SK-N-MC (cell line): ENCODE measurements around the gene FCHSD1.
A peak's percentile ranks its signal among the peaks of the same experiment; 100 is the strongest.

Source experiments
- DNase-seq: peaks from one replicate; pipeline ENCODE4 v3.0.0-alpha.2; 2011; ENCODE audit warnings: low read depth, low spot score
- H3K27ac ChIP-seq: fragments of 200-600 bp; sonication (generic); 2 replicates; pipeline ENCODE4 v1.5.1; 2016; ENCODE audit warnings: mixed run types
- H3K36me3 ChIP-seq: fragments of 200-600 bp; sonication (generic); 2 replicates; pipeline ENCODE4 v1.6.1; 2017; ENCODE audit warnings: antibody characterized with exemption, low read length, mixed read lengths; ENCODE audit not compliant: insufficient read depth
- H3K4me3 ChIP-seq: fragments of 200-600 bp; sonication (generic); 2 replicates; pipeline ENCODE4 v1.5.1; 2016
- H3K9ac ChIP-seq: fragments of 200-600 bp; sonication (generic); 2 replicates; pipeline ENCODE4 v1.8.0; 2017; ENCODE audit warnings: mixed run types, mixed read lengths; ENCODE audit not compliant: insufficient read length
- H3K9me3 ChIP-seq: fragments of 200-600 bp; sonication (generic); 2 replicates; pipeline ENCODE4 v1.6.1; 2017; ENCODE audit warnings: low read depth, mild to moderate bottlenecking, antibody characterized with exemption, low read length, moderate library complexity, mixed read lengths
- EZH2 ChIP-seq: fragments of 200-600 bp; sonication (generic); IDR thresholded peaks from one replicate; pipeline ENCODE4 v1.6.1; 2017; ENCODE audit warnings: antibody characterized with exemption
- FOXP2 ChIP-seq: optimal IDR thresholded peaks from 2 replicates; pipeline ENCODE3; 2011; ENCODE audit warnings: mild to moderate bottlenecking, moderate library complexity; ENCODE audit not compliant: insufficient read depth; ENCODE audit errors: extremely low read length, control extremely low read depth
- POLR2AphosphoS5 ChIP-seq: IDR thresholded peaks from 2 replicates; pipeline ENCODE4 v1.6.1; 2012; ENCODE audit warnings: mild to moderate bottlenecking, low read depth, low read length, borderline replicate concordance

The FCHSD1 gene

DNA sequence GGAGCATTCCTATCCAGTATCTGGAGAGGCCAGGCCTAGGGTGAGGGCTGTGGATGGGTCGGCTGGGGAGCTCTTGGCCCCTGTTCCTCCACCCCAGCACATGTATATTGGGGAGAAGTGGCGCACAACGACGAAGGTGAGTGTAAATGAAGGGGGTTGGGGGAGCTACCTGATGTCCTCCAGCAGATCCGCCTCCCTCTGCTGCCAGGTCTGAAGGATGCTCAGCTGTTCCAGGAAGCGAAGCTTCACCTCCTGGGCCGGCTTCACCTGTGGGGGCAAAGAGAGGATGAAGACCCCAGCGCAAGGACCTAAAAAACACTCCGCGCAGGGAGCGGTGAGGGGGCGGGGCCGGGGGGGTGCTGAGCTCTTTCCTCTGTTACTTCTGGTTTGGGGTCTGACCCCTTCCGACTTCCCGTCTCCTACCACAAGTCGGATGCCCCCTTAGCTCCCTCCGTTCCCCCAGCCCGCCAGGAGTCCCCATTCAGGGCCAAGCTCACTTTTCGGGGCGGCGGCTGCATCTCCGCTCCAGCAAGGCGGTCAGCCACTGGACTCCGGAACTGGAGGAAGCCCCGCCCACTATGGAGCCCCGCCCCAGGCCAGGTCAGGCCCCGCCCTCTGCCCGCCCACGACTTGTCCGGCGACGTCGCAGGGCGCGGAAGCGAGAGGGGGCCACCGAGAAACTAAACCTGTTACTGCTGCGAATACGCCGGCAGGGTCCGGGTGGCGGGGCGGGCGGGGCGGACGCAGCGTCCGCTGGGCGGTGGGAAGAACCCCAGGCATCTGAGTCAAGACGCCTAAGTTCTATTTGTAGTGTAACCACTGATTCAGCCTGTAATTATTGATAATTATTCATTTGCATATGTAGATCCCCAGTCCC, at the start of gene FCHSD1:
FCHSD1 (minus strand) TSS at position 568 of the 877 bp plus-strand sequence; CDS start at position 518, 50 bp downstream.
- H3K9ac ChIP-seq, result no peak within 1 kb of the TSS
- H3K4me3 ChIP-seq, result no peak within 1 kb of the TSS
- H3K27ac ChIP-seq, result no peak within 1 kb of the TSS
- no peak for DNase-seq
- TF ChIP-seq FOXP2 (no peak), EZH2 (no peak), POLR2AphosphoS5 (no peak)
- H3K36me3 ChIP-seq, result no peaks in the 10 kb centered on the region
- no peaks in the 10 kb centered on the region for H3K9me3 ChIP-seq

DNA sequence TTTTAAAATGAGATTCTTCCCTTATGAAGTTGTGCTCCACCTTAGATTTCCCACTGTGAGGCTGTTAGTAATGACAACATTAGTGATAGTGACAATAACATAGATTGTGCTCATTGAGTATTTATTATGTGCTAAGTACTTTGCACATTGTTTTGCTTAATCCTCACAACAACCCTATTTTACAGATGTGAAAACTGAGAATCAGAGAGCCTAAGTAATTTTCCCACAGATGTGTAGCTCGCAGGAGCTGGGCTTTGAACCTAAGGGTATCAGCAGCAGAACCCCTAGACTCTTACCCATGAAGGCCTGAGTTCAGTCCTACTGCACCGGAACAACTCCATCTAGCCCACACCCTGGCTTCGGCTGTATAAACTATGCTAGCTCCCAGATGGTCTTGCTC, 46.4 kb upstream of the FCHSD1 start:
- H3K27ac ChIP-seq, result no peak overlapping the region
- TF ChIP-seq POLR2AphosphoS5, result no peak
- H3K9ac ChIP-seq, result no peak overlapping the region
- DNase-seq, result no peak
- no peaks in the 10 kb centered on the region for H3K36me3 ChIP-seq
- no peak overlapping the region for H3K4me3 ChIP-seq
- H3K9me3 ChIP-seq, result no peaks in the 10 kb centered on the region

DNA sequence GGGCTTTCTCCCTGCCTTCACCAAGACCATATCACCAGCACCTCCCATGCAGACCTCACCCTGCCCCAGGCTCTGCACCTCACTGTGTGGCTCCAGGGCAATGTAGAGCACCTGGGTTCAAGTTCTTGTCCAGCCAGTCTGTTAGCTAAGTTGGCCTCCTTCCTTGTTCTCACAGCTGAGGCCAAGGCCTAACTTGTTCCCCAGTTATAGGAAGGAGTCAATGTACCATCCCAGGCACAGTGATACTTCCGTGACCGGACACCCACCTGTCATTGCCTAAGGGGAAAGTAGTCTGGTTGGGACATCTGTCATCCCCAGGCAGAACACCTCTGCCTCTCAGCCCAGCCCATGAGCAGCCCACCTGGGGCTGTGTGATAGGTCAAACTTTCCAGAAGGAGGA, 45.2 kb upstream of the FCHSD1 start:
- DNase-seq, result no peak
- TF ChIP-seq EZH2 (no peak), FOXP2 (no peak), POLR2AphosphoS5 (no peak)
- H3K9me3 ChIP-seq, result no peaks in the 10 kb centered on the region
- H3K27ac ChIP-seq, result no peak overlapping the region
- no peak overlapping the region for H3K4me3 ChIP-seq
- H3K9ac ChIP-seq, result no peak overlapping the region
- H3K36me3 ChIP-seq, result no peaks in the 10 kb centered on the region

DNA sequence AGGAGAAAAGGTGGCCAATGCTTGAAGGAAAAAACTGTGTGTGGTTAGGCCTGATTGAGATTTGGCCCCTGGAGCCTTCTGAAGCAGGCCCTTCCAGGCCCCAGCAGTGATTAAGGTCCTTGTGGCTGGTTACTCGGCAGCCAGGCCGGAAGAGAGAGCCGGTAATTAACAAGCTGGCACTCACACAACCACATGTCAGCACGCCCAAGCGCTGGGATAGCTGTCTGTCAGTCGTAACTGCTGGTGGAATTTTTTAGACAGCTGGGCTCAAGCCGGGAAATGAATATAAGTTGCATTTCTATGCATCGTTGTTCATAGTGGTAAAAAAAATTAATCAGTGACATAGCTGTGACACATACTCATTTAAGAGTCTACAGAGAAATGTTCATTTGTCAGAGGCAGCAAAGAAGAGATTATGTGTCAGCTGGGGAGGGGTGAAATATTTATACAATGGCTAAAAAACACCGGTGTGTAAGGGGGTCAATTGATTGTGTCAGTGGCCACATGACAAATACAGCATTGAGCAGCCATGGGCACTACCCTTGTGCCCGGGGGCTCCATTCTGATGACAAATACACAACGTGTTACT, 44.5 kb upstream of the FCHSD1 start:
- H3K27ac ChIP-seq, result no peak overlapping the region
- no peaks in the 10 kb centered on the region for H3K9me3 ChIP-seq
- no peak overlapping the region for H3K4me3 ChIP-seq
- H3K36me3 ChIP-seq, result no peaks in the 10 kb centered on the region
- H3K9ac ChIP-seq, result no peak overlapping the region
- DNase-seq, result no peak
- TF ChIP-seq EZH2 (no peak), FOXP2 (no peak), POLR2AphosphoS5 (no peak)

- TF ChIP-seq FOXP2, result no peak
- TF ChIP-seq POLR2AphosphoS5, result no peak
- TF ChIP-seq EZH2, result no peak
- Histone ChIP-seq H3K9ac (no peak overlapping the region), H3K9me3 (no peaks in the 10 kb centered on the region), H3K27ac (no peak overlapping the region), H3K4me3 (no peak overlapping the region), H3K36me3 (no peaks in the 10 kb centered on the region)
- no peak for DNase-seq
Observed at GRCh38 chr5:141694479-141694878, 43.3 kb upstream of the FCHSD1 start.

DNA sequence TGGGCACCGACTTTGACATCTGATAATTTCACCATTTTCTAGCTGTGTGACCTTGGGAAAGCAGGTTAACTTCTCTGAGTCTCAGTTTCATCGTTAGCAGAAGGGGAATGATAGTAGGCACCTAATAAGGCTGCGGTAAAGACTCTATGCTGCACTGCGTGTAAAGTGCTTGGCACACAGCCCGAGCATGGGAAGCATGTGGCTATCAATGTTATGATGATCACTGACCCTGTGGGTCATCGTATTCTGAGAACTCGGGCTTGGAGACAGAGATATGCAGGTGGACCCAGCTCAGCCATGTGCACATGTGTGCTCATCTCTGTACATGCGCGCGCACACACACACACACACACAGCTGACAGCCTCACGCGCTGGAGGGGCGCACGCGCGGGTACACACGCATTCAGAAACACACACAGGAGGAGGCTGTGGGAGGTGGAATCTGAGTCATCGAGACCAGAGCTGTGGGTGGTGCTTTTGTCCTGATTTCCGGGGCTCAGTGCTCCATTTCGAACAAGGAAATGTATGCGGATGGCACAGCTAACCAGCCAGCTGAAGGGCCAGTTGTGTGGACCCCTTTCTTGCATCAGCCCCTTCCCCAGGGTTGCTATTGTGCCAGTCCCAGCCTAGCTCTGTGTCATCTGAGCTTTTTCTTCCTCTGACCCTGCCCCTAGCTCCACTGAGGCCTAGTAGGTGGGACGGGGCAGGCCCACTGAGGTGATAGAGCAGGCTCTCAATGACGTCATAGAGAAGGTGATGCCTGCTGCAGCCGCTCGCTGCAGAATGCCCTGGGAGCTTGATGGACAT, 41.9 kb upstream of the FCHSD1 start:
- Histone ChIP-seq H3K4me3 (no peak overlapping the region), H3K27ac (no peak overlapping the region), H3K9ac (no peak overlapping the region), H3K36me3 (no peaks in the 10 kb centered on the region), H3K9me3 (no peaks in the 10 kb centered on the region)
- DNase-seq, result no peak
- TF ChIP-seq POLR2AphosphoS5 (no peak), FOXP2 (no peak), EZH2 (no peak)

DNA sequence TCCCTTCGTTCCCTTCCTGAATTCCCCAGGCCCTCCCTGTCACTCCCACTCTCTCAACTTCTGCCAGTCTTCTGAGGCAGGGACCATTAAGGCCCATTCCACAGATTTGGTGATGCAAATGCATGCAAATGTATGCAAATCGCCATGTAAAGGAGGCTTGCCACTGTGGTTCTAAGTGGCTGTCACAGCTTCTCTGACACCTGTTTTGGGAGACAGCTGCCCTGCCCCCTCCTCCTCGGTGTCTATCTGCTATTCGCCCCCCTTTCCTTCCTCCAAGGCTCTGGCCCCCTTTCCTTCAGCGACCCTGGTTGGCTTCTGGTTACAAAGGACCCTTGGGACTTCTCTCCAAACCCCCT, 41.3 kb upstream of the FCHSD1 start:
- Histone ChIP-seq H3K9ac (no peak overlapping the region), H3K4me3 (peak overlapping the region; percentile 54), H3K27ac (no peak overlapping the region), H3K36me3 (no peaks in the 10 kb centered on the region), H3K9me3 (no peaks in the 10 kb centered on the region)
- TF ChIP-seq EZH2 (no peak), POLR2AphosphoS5 (no peak), FOXP2 (no peak)
- DNase-seq, result no peak

GRCh38 chr5:141691867-141692532, 40.8 kb upstream of the FCHSD1 start:
- DNase-seq, result no peak
- Histone ChIP-seq H3K9ac (no peak overlapping the region), H3K4me3 (peak overlapping the region; percentile 54), H3K27ac (no peak overlapping the region), H3K36me3 (no peaks in the 10 kb centered on the region), H3K9me3 (no peaks in the 10 kb centered on the region)
- TF ChIP-seq EZH2, result no peak
- no peak for TF ChIP-seq POLR2AphosphoS5
- no peak for TF ChIP-seq FOXP2
